Memory B cell (primary cell): ENCODE measurements around the gene MGAM2.

Experiments
- ATAC-seq: fragments of 150-1000 bp; cut with Tn5 transposase; 2 replicates; pipeline ENCODE4 v1.10.0; 2021; ENCODE audit warnings: low read depth, mild to moderate bottlenecking, moderate library complexity
- DNase-seq, 2 donors: peaks; one replicate each; pipeline ENCODE4 v3.0.0; 2022; ENCODE audit warnings: low spot score in 2 of 2
- H3K27ac Mint-ChIP-seq: one replicate; pipeline ENCODE4 v1.8.0; 2022; ENCODE audit warnings: mild to moderate bottlenecking, moderate library complexity, mixed read lengths
- H3K27me3 Mint-ChIP-seq: one replicate; pipeline ENCODE4 v1.8.0; 2022; ENCODE audit warnings: mixed read lengths
- H3K36me3 Mint-ChIP-seq: one replicate; pipeline ENCODE4 v1.8.0; 2022; ENCODE audit warnings: mild to moderate bottlenecking, mixed read lengths
- H3K4me1 Mint-ChIP-seq: one replicate; pipeline ENCODE4 v1.8.0; 2022; ENCODE audit warnings: mixed read lengths
- H3K4me3 Mint-ChIP-seq: one replicate; pipeline ENCODE4 v1.8.0; 2022; ENCODE audit warnings: mild to moderate bottlenecking, moderate library complexity, mixed read lengths
- H3K9me3 Mint-ChIP-seq: one replicate; pipeline ENCODE4 v1.8.0; 2022; ENCODE audit warnings: mixed read lengths

MGAM2 gene

DNA sequence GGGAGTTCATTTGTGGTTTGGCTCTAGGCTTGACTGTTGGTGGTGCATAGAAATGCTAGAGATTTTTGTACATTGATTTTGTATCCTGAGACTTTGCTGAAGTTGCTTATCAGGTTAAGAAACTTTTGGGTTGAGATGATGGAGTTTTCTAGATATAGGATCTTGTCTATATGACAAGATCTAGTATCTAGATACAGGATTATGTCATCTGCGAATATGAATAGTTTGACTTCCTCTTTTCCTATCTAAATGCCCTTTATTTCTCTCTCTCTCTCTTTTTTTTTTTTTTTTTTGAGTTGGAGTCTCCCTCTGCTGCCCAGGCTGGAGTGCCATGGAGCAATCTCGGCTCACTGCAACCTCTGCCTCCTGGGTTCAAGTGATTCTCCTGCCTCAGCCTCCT, 62.9 kb downstream of the MGAM2 start:
- Mint-ChIP-seq H3K4me1 (no peaks in the 10 kb centered on the region), H3K9me3 (peaks cover 5% of the 10 kb centered on the region), H3K36me3 (no peaks in the 10 kb centered on the region), H3K27me3 (no peaks in the 10 kb centered on the region), H3K27ac (no peak overlapping the region), H3K4me3 (no peak overlapping the region)
- DNase-seq (no peak), ATAC-seq (no peak)

DNA sequence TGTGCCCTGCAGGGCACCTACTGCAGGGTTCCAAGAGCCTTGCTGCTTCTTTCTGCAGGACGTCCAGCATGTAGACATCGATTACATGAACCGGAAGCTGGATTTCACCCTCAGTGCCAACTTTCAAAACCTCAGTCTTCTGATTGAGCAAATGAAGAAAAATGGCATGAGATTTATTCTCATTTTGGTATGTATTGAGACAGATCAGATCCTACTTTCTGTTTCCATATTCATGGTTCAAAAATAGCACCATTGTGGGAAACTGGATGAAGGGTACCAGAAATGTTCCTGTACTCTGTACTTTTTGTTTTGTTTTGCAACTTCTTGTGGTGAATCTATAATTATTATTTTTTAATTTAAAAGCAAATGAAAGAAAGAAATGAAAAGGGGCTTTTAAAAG, 64.1 kb downstream of the MGAM2 start:
- no peak overlapping the region for H3K4me3 Mint-ChIP-seq
- ATAC-seq (no peak), DNase-seq (no peak)
- no peaks in the 10 kb centered on the region for H3K4me1 Mint-ChIP-seq
- H3K27ac Mint-ChIP-seq, result no peak overlapping the region
- peaks cover 5% of the 10 kb centered on the region for H3K9me3 Mint-ChIP-seq
- H3K27me3 Mint-ChIP-seq, result no peaks in the 10 kb centered on the region
- H3K36me3 Mint-ChIP-seq, result no peaks in the 10 kb centered on the region

DNA sequence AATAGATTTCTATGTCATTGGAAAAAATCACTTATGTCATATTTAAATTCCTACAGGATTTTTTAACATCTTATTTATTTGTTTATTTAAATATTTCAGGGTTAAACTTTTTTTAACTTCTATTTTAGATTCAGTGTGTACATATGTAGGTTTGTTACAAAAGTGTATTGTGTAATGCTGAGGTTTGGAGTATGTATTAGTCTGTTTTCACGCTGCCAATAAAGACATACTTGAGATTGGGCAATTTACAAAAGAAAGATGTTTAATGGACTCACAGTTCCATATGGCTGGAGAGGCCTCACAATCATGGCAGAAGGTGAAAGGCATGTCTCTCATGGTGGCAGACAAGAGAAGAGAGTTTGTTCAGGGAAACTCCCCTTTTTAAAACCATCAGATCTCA, 65.4 kb downstream of the MGAM2 start:
- no peak overlapping the region for H3K4me3 Mint-ChIP-seq
- no peaks in the 10 kb centered on the region for H3K4me1 Mint-ChIP-seq
- DNase-seq (no peak), ATAC-seq (no peak)
- H3K9me3 Mint-ChIP-seq, result peaks cover 5% of the 10 kb centered on the region
- no peaks in the 10 kb centered on the region for H3K27me3 Mint-ChIP-seq
- H3K27ac Mint-ChIP-seq, result no peak overlapping the region
- no peaks in the 10 kb centered on the region for H3K36me3 Mint-ChIP-seq

DNA sequence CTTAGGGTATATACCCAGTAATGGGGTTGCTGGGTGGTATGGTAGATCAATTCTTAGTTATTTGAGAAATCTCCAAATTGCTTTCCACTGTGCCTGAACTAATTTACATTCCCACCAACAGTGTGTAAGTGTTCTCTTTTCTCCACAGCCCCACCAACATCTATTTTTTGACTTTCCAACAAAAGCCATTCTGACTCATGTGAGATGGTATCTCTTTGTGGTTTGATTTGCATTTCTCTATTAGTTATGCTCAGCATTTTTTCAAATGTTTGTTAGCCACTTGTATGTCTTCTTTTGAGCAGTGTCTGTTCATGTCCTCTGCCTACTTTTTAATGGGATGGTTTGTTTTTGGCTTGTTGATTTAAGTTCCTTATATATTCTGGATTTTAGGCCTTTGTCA, 66.4 kb downstream of the MGAM2 start:
- Mint-ChIP-seq H3K36me3 (no peaks in the 10 kb centered on the region), H3K4me3 (no peak overlapping the region), H3K27ac (no peak overlapping the region), H3K9me3 (peaks cover 5% of the 10 kb centered on the region), H3K27me3 (no peaks in the 10 kb centered on the region), H3K4me1 (no peaks in the 10 kb centered on the region)
- DNase-seq (no peak), ATAC-seq (no peak)

DNA sequence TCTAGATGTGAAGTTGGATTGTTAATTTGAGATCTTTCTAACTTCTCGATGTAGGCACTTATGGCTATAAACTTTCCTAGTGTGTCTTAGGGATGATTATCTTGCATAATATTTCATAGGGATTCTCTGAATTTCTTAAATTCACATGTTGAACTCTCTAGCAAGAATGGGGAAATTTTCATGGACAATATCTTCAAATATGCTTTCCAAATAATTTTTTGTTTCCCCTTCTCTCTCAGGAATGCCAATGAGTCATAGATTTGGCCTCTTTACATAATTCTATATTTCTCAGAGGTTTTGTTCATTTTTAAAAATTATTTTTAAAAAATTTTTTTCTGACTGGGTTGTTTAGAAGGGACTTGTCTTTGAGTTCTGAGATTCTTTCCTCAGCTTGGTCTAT, 68.9 kb downstream of the MGAM2 start:
- no peak overlapping the region for H3K4me3 Mint-ChIP-seq
- H3K4me1 Mint-ChIP-seq, result no peaks in the 10 kb centered on the region
- no peak for DNase-seq
- H3K9me3 Mint-ChIP-seq, result peaks cover 3% of the 10 kb centered on the region
- H3K27me3 Mint-ChIP-seq, result no peaks in the 10 kb centered on the region
- H3K36me3 Mint-ChIP-seq, result no peaks in the 10 kb centered on the region
- no peak for ATAC-seq
- H3K27ac Mint-ChIP-seq, result no peak overlapping the region

DNA sequence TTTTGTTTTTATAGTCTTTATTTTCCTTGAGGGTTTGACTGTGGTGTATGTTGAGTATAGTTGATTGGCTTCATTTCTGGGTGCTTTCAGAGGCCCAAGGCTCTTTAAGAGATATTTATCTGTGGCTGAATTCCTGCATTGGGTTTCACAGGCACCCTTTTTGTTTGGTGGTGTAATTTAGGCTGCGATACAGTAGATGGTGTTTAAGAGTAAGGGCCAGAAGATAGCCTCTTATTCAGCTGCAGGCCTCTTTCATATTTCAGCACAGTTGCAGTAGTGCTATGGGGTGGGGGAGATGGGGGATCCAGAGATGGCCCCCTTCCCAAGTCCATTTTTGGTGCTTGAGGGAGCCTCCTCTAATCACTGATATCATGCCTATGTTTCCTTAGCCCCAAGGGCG, 69.7 kb downstream of the MGAM2 start:
- Mint-ChIP-seq H3K9me3 (peaks cover 3% of the 10 kb centered on the region), H3K27ac (no peak overlapping the region), H3K4me3 (no peak overlapping the region), H3K27me3 (no peaks in the 10 kb centered on the region), H3K36me3 (no peaks in the 10 kb centered on the region), H3K4me1 (no peaks in the 10 kb centered on the region)
- ATAC-seq (no peak), DNase-seq (no peak)

DNA sequence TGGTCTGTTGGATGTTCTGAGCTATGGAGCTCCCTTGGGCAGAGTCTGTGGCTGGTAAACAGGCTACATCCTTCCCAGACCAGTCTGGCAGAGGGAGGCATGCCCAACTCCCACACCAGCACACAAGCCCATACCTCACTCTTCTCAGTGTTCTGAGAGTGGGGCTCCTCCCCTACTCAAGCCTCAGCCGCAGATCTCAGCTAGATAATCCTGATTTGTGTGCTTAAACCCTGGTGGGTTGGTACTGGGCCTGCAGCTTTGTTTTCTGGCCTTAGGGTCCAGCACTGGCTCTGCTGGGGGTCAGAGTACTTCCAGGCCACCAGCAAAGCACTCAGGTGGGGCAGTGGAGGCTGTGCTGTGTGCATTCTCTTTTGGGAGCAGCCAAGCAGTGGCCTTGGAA, 70.4 kb downstream of the MGAM2 start:
- Mint-ChIP-seq H3K4me1 (no peaks in the 10 kb centered on the region), H3K4me3 (no peak overlapping the region), H3K27me3 (no peaks in the 10 kb centered on the region), H3K36me3 (no peaks in the 10 kb centered on the region), H3K9me3 (peaks cover 3% of the 10 kb centered on the region), H3K27ac (no peak overlapping the region)
- DNase-seq (no peak), ATAC-seq (no peak)

DNA sequence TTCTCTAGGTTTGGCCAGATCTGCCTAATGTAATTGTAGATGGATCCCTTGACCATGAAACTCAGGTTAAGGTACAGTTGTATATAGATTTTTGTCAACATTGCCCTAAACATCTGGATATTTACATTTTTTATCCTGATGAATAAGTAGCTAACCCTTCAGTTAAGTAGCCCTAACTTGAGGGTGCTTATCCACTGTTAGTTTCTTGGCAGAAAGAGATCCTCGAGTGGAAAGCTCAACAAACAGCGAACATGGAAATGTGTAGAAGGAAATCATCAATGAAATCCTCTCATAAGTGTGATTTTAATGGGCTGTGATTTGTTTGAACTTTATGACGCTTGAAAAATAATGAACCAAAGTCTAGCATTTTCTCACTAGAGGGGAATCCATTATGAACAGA, 73.6 kb downstream of the MGAM2 start:
- Mint-ChIP-seq H3K9me3 (no peaks in the 10 kb centered on the region), H3K4me1 (no peaks in the 10 kb centered on the region), H3K27ac (no peak overlapping the region), H3K36me3 (no peaks in the 10 kb centered on the region), H3K27me3 (no peaks in the 10 kb centered on the region), H3K4me3 (no peak overlapping the region)
- ATAC-seq (no peak), DNase-seq (no peak)

DNA sequence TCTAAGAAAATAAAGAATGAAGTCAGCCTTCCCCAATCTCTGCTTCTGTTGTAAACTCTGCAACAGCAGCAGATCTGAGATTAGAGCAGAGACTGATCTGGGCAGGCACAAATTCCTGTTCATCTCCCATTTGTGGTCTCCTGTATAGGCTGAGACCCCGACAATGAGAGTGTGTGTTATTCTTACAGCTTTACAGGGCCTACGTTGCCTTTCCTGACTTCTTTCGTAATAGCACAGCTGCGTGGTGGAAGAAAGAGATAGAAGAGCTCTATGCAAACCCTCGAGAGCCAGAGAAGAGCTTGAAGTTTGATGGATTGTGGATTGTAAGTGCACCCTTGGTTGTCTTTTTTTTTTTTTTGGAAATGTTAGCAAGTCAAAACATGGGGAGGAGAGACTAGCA, 74.3 kb downstream of the MGAM2 start:
- no peak for ATAC-seq
- Mint-ChIP-seq H3K36me3 (no peaks in the 10 kb centered on the region), H3K27me3 (no peaks in the 10 kb centered on the region), H3K4me1 (no peaks in the 10 kb centered on the region), H3K9me3 (no peaks in the 10 kb centered on the region), H3K27ac (no peak overlapping the region), H3K4me3 (no peak overlapping the region)
- no peak for DNase-seq

DNA sequence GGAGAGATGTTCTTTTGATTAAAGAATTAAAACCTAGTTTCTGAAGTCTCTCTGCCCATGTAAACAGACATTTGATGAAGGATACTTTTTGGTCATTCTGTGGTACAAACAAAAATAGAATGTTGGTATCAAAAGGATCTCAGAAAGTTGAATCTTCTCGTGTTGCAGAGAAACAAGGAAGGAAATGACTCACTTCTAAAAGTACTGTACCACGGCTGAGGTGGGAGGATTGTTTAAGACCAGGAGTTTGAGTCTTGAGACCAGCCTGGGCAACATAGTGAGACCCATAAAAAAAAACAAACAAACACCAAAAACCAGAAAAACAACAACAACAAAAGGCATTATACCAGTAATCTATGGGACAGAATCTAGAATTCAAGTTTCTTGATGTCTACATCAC, 76.6 kb downstream of the MGAM2 start:
- no peak for ATAC-seq
- DNase-seq, result no peak

DNA sequence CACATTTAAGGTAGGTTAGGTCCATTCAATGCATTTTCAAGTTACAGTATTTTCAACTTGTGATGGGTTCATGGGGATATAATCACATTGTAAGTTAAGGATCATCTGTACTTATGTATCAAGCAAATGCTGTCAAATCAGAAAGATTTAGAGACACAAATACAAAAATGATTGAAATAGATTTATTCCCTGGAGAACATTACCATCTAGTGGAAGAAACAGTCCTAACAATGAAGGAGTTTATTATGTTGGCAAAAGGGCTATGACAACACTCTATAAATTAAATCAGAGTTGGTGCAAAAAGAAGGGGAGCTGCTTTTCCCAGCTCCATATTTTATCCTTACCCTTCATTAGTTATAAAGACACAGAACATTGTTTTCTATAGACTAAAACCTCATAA, 77.3 kb downstream of the MGAM2 start:
- Mint-ChIP-seq H3K9me3 (peaks cover 1% of the 10 kb centered on the region), H3K27ac (no peak overlapping the region), H3K4me3 (no peak overlapping the region), H3K36me3 (no peaks in the 10 kb centered on the region), H3K4me1 (no peaks in the 10 kb centered on the region), H3K27me3 (no peaks in the 10 kb centered on the region)
- ATAC-seq (no peak), DNase-seq (no peak)

More for the DNA sequence above, 76.6 kb downstream of the MGAM2 start:
- Mint-ChIP-seq H3K4me3 (no peak overlapping the region), H3K4me1 (no peaks in the 10 kb centered on the region), H3K36me3 (no peaks in the 10 kb centered on the region), H3K9me3 (peaks cover 1% of the 10 kb centered on the region), H3K27ac (no peak overlapping the region), H3K27me3 (no peaks in the 10 kb centered on the region)

DNA sequence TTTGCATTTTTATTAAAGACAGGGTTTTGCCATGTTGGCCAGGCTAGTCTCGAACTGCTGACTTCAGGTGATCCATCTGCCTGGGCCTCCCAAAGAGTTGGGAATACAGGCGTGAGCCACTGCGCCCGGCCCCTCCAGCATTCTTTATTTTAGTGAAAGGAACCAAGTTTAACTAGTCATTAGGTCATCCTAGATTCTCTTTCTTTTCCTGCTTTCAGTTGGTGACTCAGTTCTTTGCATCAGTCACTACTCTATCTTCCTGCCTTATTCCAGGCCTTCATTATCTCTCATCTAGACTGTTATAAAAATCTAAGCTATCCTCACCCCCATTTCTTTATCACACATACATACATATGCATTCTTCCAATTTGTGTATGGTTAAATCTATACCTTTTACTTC, 82.7 kb downstream of the MGAM2 start:
- DNase-seq (no peak), ATAC-seq (no peak)
- Mint-ChIP-seq H3K27ac (no peak overlapping the region), H3K36me3 (no peaks in the 10 kb centered on the region), H3K4me3 (no peak overlapping the region), H3K27me3 (no peaks in the 10 kb centered on the region), H3K4me1 (no peaks in the 10 kb centered on the region), H3K9me3 (peaks cover 1% of the 10 kb centered on the region)

DNA sequence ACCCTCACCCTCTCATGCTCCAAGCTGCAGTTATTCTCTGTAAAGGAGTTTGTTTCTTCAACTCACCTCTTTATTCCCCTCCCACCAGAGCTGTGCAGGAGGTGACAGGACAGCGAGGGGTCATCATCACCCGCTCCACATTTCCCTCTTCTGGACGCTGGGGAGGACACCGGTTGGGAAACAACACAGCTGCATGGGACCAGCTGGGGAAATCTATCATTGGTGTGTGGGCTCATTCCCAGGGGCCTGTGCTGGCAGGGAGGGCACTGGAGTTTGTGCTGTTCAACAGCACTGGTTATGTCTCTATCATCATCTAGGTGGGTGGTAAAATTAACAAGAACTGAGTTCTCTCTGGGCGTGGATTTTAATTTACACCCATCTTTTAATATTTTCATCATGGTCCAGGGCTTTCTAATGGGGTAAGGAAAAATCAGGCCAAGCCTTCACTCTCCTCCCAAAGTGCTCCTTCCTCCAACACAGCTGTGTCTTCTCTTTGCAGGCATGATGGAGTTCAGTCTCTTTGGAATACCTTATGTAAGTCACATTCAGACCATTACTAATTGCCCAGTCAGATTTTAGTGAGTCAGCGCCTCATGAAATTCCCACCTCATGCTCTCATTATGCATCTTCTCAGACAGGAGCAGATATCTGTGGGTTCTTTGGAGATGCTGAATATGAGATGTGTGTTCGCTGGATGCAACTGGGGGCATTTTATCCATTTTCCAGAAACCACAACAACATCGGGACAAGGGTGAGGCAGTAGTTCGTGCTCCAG, 84.7 kb downstream of the MGAM2 start:
- no peaks in the 10 kb centered on the region for H3K4me1 Mint-ChIP-seq
- no peaks in the 10 kb centered on the region for H3K36me3 Mint-ChIP-seq
- DNase-seq (no peak), ATAC-seq (no peak)
- no peaks in the 10 kb centered on the region for H3K27me3 Mint-ChIP-seq
- H3K27ac Mint-ChIP-seq, result no peak overlapping the region
- no peak overlapping the region for H3K4me3 Mint-ChIP-seq
- peaks cover 1% of the 10 kb centered on the region for H3K9me3 Mint-ChIP-seq

DNA sequence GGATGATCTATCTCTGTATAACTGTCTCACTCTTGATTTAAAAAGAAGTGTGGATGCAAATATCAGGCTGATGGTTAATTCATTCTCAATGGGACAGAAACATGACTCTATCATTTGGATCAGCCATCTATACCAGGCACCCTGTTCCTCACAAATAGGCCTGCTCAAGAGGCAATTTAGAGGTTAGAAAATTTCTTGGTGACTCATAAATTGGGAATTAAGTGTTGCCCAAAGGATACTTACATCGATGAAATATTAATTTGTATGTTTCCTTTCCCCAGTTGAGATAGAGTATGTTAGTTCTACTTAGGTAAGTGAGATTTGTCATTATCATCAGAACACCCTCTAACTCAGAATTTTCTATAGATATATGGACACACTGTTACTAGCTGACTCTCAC, 88.7 kb downstream of the MGAM2 start:
- H3K4me1 Mint-ChIP-seq, result no peaks in the 10 kb centered on the region
- ATAC-seq, result no peak

DNA sequence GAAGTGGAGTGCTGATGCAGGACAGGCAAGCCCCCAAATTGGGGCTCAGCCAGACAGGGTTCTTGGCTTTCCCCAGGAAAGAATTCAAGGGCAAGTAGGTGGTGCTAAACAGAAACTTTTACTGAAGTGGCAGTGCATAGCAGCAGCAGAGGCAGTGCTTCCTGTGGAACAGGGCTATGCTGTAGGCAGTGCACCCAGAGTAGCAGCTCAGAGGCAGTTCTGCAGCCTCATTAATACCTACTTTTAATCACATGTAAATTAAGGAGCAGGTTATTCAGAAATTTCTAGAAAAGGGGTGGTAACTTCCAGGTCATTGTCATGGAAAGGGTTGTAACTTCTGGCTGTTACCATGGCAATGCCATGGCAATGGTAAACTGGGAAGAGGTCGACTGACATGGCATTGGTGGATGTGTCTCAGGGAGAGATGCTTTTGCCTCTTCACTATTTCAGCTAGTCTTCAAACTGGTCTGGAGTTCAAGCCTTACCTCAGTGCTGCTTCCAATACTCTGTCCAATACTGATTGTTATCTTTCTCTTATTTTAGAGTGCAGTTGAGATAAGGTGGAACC, 117.1 kb downstream of the MGAM2 start:
- H3K27me3 Mint-ChIP-seq, result no peaks in the 10 kb centered on the region
- no peak overlapping the region for H3K4me3 Mint-ChIP-seq
- no peak for ATAC-seq
- H3K4me1 Mint-ChIP-seq, result no peaks in the 10 kb centered on the region
- H3K27ac Mint-ChIP-seq, result no peak overlapping the region
- H3K36me3 Mint-ChIP-seq, result no peaks in the 10 kb centered on the region
- no peaks in the 10 kb centered on the region for H3K9me3 Mint-ChIP-seq
- DNase-seq, result no peak

More for the DNA sequence above, 88.7 kb downstream of the MGAM2 start:
- H3K36me3 Mint-ChIP-seq, result no peaks in the 10 kb centered on the region
- no peak overlapping the region for H3K27ac Mint-ChIP-seq
- no peak for DNase-seq
- peaks cover 2% of the 10 kb centered on the region for H3K9me3 Mint-ChIP-seq
- H3K27me3 Mint-ChIP-seq, result no peaks in the 10 kb centered on the region
- no peak overlapping the region for H3K4me3 Mint-ChIP-seq
